H1 (cell line): ENCODE data around the gene SLC25A12. TPM values are rescaled to one million over a fixed set of nuclear protein-coding genes. Genes with fewer than 3 reads are reported as not detected.

Source experiments
- CTCF ChIA-PET: fragments of 300-600 bp; sonication (Branson Sonifier 250); formaldehyde crosslinking; loops from one replicate; lab custom pipeline; 2021; ENCODE audit not compliant: partially characterized antibody; lab: Charles Lee
- POLR2A ChIA-PET: fragments of 300-600 bp; sonication (Branson Sonifier 250); formaldehyde crosslinking; loops from one replicate; lab custom pipeline; 2021; ENCODE audit warnings: inconsistent platforms; ENCODE audit not compliant: partially characterized antibody; lab: Charles Lee
- DNase-seq, 2 experiments: peaks; one replicate each; pipeline versions ENCODE4 v3.0.0 to v3.0.0-alpha.2; 2010 to 2022; ENCODE audit warnings: low spot score in 2 of 2, low read depth in 1 of 2, mixed read lengths in 1 of 2
- FAIRE-seq: peaks from 2 replicates; lab custom pipeline; 2011; peaks lifted over from hg19 to GRCh38; lab: Jason Lieb, UNC
- H2AFZ ChIP-seq: 2 replicates; pipeline ENCODE4 v1.8.1; 2012; ENCODE audit warnings: low read length, inconsistent platforms
- H2AK5ac ChIP-seq: 2 replicates; pipeline ENCODE4 v1.6.1; 2013; ENCODE audit warnings: low read depth, low read length
- H2BK120ac ChIP-seq: replicated peaks from 2 replicates; pipeline ENCODE3; 2013; ENCODE audit warnings: low read depth, low read length, inconsistent platforms
- H2BK12ac ChIP-seq: 2 replicates; pipeline ENCODE4 v1.6.1; 2013; ENCODE audit warnings: low read depth, low read length
- H2BK15ac ChIP-seq: 2 replicates; pipeline ENCODE4 v1.6.1; 2013; ENCODE audit warnings: low read length
- H2BK20ac ChIP-seq: 2 replicates; pipeline ENCODE4 v1.6.1; 2013; ENCODE audit warnings: low read length
- H2BK5ac ChIP-seq: 2 replicates; pipeline ENCODE4 v1.6.1; 2013; ENCODE audit warnings: low read depth, low read length
- H3K14ac ChIP-seq: 2 replicates; pipeline ENCODE4 v1.6.1; 2013; ENCODE audit warnings: inconsistent platforms; ENCODE audit not compliant: insufficient read length
- H3K18ac ChIP-seq: 2 replicates; pipeline ENCODE4 v1.6.1; 2013; ENCODE audit warnings: low read length; ENCODE audit errors: extremely low read depth
- H3K23ac ChIP-seq: 2 replicates; pipeline ENCODE4 v1.6.1; 2013; ENCODE audit warnings: inconsistent platforms; ENCODE audit not compliant: insufficient read length
- H3K23me2 ChIP-seq: 2 replicates; pipeline ENCODE4 v1.6.1; 2013; ENCODE audit warnings: low read depth, low read length
- H3K27ac ChIP-seq: 2 replicates; pipeline ENCODE4 v1.6.1; 2011; ENCODE audit warnings: low read depth, low read length, inconsistent platforms
- H3K27me3 ChIP-seq, 4 experiments: replicated peaks in 1 of 4; 1 replicate in 1 of 4; 2 replicates in 3 of 4; pipeline versions ENCODE4 v1.6.1 to v1.8.1; 2011 to 2013; ENCODE audit warnings: low read length in 3 of 4, mild to moderate bottlenecking in 3 of 4, inconsistent platforms in 2 of 4, mixed read lengths in 2 of 4, moderate library complexity in 1 of 4; ENCODE audit not compliant: control insufficient read depth in 3 of 4, insufficient read depth in 3 of 4; ENCODE audit errors: extremely low read depth in 1 of 4
- H3K36me3 ChIP-seq, 4 experiments: 2 replicates each; pipeline versions ENCODE4 v1.6.1 to v1.8.1; 2011 to 2013; ENCODE audit warnings: mild to moderate bottlenecking in 4 of 4, low read length in 3 of 4, moderate library complexity in 2 of 4, control low read depth in 1 of 4, inconsistent platforms in 1 of 4; ENCODE audit not compliant: insufficient read depth in 4 of 4, control insufficient read depth in 2 of 4
- H3K4ac ChIP-seq: replicated peaks from 2 replicates; pipeline ENCODE3; 2013; ENCODE audit warnings: low read length, low read depth, mixed read lengths, inconsistent platforms; ENCODE audit not compliant: insufficient read length
- H3K4me1 ChIP-seq, 4 experiments: replicated peaks in 1 of 4; 1 replicate in 1 of 4; 2 replicates in 3 of 4; pipeline versions ENCODE4 v1.6.1 to v1.8.1; 2011 to 2013; ENCODE audit warnings: low read length in 3 of 4, inconsistent platforms in 2 of 4, mixed read lengths in 1 of 4; ENCODE audit not compliant: insufficient read depth in 4 of 4, control insufficient read depth in 3 of 4
- H3K4me2 ChIP-seq, 2 experiments: 2 replicates each; pipeline versions ENCODE4 v1.6.1 to v1.8.1; 2011 to 2013; ENCODE audit warnings: low read depth in 2 of 2, low read length in 2 of 2, control low read depth in 1 of 2, inconsistent platforms in 1 of 2, mild to moderate bottlenecking in 1 of 2; ENCODE audit not compliant: insufficient read depth in 1 of 2
- H3K4me3 ChIP-seq, 4 experiments: fragments of 200-600, 300-600 bp in 1 of 4; sonication (generic), shearing (Covaris generic), sonication (Bioruptor Twin) in 1 of 4; 2 replicates each; pipeline versions ENCODE4 v1.5.1 to v1.8.1; 2011 to 2016; ENCODE audit warnings: low read length in 4 of 4, low read depth in 3 of 4, control low read depth in 2 of 4, inconsistent platforms in 2 of 4, mild to moderate bottlenecking in 2 of 4, mixed read lengths in 1 of 4, moderate library complexity in 1 of 4; ENCODE audit not compliant: insufficient read depth in 2 of 4; ENCODE audit errors: extremely low read depth in 1 of 4
- H3K56ac ChIP-seq: replicated peaks from 2 replicates; pipeline ENCODE3; 2013; ENCODE audit warnings: low read depth, mild to moderate bottlenecking, mixed read lengths, low read length, inconsistent platforms; ENCODE audit not compliant: insufficient read length
- H3K79me1 ChIP-seq: 2 replicates; pipeline ENCODE4 v1.6.1; 2013; ENCODE audit warnings: low read depth, low read length, control low read depth
- H3K79me2 ChIP-seq, 2 experiments: 2 replicates each; pipeline versions ENCODE4 v1.6.1 to v1.8.1; 2012 to 2013; ENCODE audit warnings: low read length in 2 of 2, mild to moderate bottlenecking in 2 of 2, inconsistent platforms in 1 of 2; ENCODE audit not compliant: insufficient read depth in 2 of 2, control insufficient read depth in 1 of 2
- H3K9ac ChIP-seq, 4 experiments: replicated peaks in 1 of 4; 1 replicate in 1 of 4; 2 replicates in 3 of 4; pipeline versions ENCODE4 v1.6.1 to v1.8.1; 2011 to 2013; ENCODE audit warnings: low read depth in 3 of 4, low read length in 3 of 4, control low read depth in 2 of 4, mild to moderate bottlenecking in 2 of 4, moderate library complexity in 2 of 4, inconsistent platforms in 1 of 4; ENCODE audit errors: extremely low read depth in 1 of 4
- H3K9me3 ChIP-seq, 2 experiments: 2 replicates each; pipeline versions ENCODE4 v1.6.1 to v1.8.1; 2012 to 2013; ENCODE audit warnings: mild to moderate bottlenecking in 2 of 2, moderate library complexity in 2 of 2, control low read depth in 1 of 2, inconsistent platforms in 1 of 2, low read depth in 1 of 2, low read length in 1 of 2, mixed read lengths in 1 of 2; ENCODE audit not compliant: insufficient read depth in 2 of 2
- H4K20me1 ChIP-seq, 2 experiments: replicated peaks in 1 of 2; 2 replicates each; pipeline versions ENCODE3 to v1.8.1; 2011 to 2013; ENCODE audit warnings: inconsistent platforms in 2 of 2, low read length in 2 of 2, mild to moderate bottlenecking in 1 of 2; ENCODE audit not compliant: insufficient read depth in 2 of 2, control insufficient read depth in 1 of 2
- H4K5ac ChIP-seq: 2 replicates; pipeline ENCODE4 v1.6.1; 2013; ENCODE audit warnings: low read length, low read depth, mixed read lengths, inconsistent platforms; ENCODE audit not compliant: insufficient read length
- H4K8ac ChIP-seq: 2 replicates; pipeline ENCODE4 v1.8.0; 2013; ENCODE audit warnings: mild to moderate bottlenecking, moderate library complexity, low read length, inconsistent platforms; ENCODE audit not compliant: insufficient read depth; ENCODE audit errors: extremely low read depth
- H4K91ac ChIP-seq: replicated peaks from 2 replicates; pipeline ENCODE3; 2013; ENCODE audit warnings: low read length, mixed read lengths, inconsistent platforms; ENCODE audit not compliant: insufficient read length
- ASH2L ChIP-seq: fragments of 200-600, 300-600 bp; sonication (generic); IDR thresholded peaks from one replicate; pipeline ENCODE4 v1.7.1; 2017; ENCODE audit warnings: low read length
- POLR2AphosphoS5 ChIP-seq: IDR thresholded peaks from 2 replicates; pipeline ENCODE4 v1.6.1; 2011; ENCODE audit warnings: low read depth, low read length
- SIN3A ChIP-seq, 2 experiments: IDR thresholded peaks in 1 of 2; conservative IDR thresholded peaks in 1 of 2; 2 replicates each; pipeline ENCODE4 v1.6.1; 2011 to 2012; ENCODE audit warnings: low read length in 2 of 2, improper control_type of control experiment in 1 of 2, low read depth in 1 of 2, mild to moderate bottlenecking in 1 of 2
- WGBS, 2 experiments: shearing (Covaris generic) in 1 of 2; methylation state at CpG; one replicate each; pipeline versions ENCODE4 v1.1.6 to v1.1.7; 2013 to 2015; ENCODE audit warnings: low lambda C conversion rate in 2 of 2, mixed read lengths in 2 of 2, inconsistent platforms in 1 of 2, low coverage in 1 of 2, missing lambda C conversion rate in 1 of 2; ENCODE audit not compliant: insufficient replicate concordance in 2 of 2, insufficient coverage in 1 of 2, insufficient read length in 1 of 2; ENCODE audit errors: extremely low coverage in 1 of 2, missing lambda C conversion rate in 1 of 2; 5-methylcytosine and 5-hydroxymethylcytosine counted together
- polyA plus RNA-seq, 7 experiments: library from polyadenylated mRNA; depleted of rRNA in 3 of 7; stranded (reverse) in 5 of 7; unstranded in 2 of 7; fragments of >200 nt in 5 of 7; fragments of 200-250 nt in 2 of 7; gene quantifications; 1 replicate in 5 of 7; 2 replicates in 1 of 7; 4 replicates in 1 of 7; pipeline versions ENCODE4 v1.2.1 to v1.2.3, GENCODE V29; 2011 to 2013; ENCODE audit warnings: missing spikeins in 2 of 7, mixed read lengths in 2 of 7
- total RNA-seq: library from RNA; stranded (reverse); fragmentation: NEBNext Ultra II Directional; extraction: Animal tissue kit (Norgen Biotek cat#: 25700); gene quantifications from 2 replicates; pipeline ENCODE4 v1.2.1, GENCODE V29; 2021

SLC25A12 gene
- total and polyA plus RNA-seq, 2 of the 8 experiments (the other 6 are each of a cell fraction or from before 2014, with no cell fraction given): 7.7 to 10.2 TPM

DNA sequence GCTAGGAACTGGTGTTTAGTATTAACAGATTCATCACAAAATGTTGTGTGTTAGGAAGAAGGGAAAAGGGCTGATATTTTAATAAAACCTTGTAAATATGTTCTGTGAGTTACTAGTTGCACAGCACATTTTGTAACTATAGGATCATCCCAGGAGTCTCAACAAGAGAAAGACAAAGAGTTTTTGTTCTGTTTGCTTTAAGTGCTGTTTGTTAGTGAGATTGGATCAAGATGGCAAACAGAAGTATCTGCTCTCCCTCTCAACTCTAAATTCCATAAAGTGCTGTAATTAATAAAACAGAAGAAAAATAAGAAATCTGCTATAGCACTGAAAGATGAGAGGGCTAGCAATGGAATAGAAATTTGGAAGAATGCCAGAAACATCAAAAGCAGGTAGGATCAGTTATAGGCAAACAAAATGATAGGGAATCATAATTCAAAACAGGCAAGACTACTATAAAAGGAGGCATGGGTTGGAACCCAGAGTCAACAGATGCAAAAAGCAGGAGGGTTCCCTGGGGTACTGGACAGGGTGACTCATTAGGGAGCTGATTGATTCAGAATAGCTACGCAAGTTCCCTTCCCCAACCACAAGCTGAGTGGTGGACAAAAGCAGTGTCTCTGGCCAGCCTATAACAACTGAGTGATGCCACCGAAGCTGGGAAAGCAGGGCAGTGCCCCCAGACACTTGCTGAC, 131.0 kb downstream of the SLC25A12 start:
- no peaks in the 10 kb centered on the region for H4K20me1 ChIP-seq
- H2BK120ac ChIP-seq: no peak overlapping the region
- peaks cover 0 to 6% (median 2%) of the 10 kb centered on the region in 4 experiments; a peak in 2 of 8 replicates for H3K36me3 ChIP-seq
- H3K4me3 ChIP-seq: no peak overlapping the region
- H3K4me1 ChIP-seq: peaks cover 0 to 4% (median 0%) of the 10 kb centered on the region in 4 experiments; a peak in 1 of 7 replicates
- no peak overlapping the region for H3K9ac ChIP-seq
- H3K27ac ChIP-seq: no peak overlapping the region
- CTCF ChIA-PET: no interaction called here
- POLR2A ChIA-PET: no interaction called here
- no peak overlapping the region for H3K18ac ChIP-seq
- peaks cover 2% of the 10 kb centered on the region; the same call in 1 of the 2 replicates for H3K23me2 ChIP-seq
- no peak overlapping the region for H2BK15ac ChIP-seq
- WGBS, 2 experiments: 87% methylated on average over 2 of the region's 2 CpGs; no CpG with 5 or more reads in 1 of the 2 experiments
- H2BK5ac ChIP-seq: no peak overlapping the region
- DNase-seq (no peak), FAIRE-seq (no peak)
- no peaks in the 10 kb centered on the region for H3K79me2 ChIP-seq
- H3K56ac ChIP-seq: no peak overlapping the region
- no peak overlapping the region for H3K23ac ChIP-seq
- no peaks in the 10 kb centered on the region for H3K79me1 ChIP-seq
- no peak overlapping the region for H2AFZ ChIP-seq
- no peak overlapping the region for H2BK20ac ChIP-seq
- no peak overlapping the region for H3K14ac ChIP-seq
- H4K5ac ChIP-seq: no peak overlapping the region
- no peak overlapping the region for H2AK5ac ChIP-seq
- H3K4me2 ChIP-seq: no peak overlapping the region
- H4K91ac ChIP-seq: no peak overlapping the region
- H4K8ac ChIP-seq: no peak overlapping the region
- no peak overlapping the region for H2BK12ac ChIP-seq
- H3K9me3 ChIP-seq: no peaks in the 10 kb centered on the region
- no peaks in the 10 kb centered on the region for H3K27me3 ChIP-seq
- no peak overlapping the region for H3K4ac ChIP-seq
- TF ChIP-seq POLR2AphosphoS5: no peak
- no peak for TF ChIP-seq ASH2L
- TF ChIP-seq SIN3A (conservative IDR thresholded peaks at IDR 0.05 in 1 of 2, IDR thresholded peaks at IDR 0.05 in 1 of 2; ENCODE audit: low read depth in 1 of 2, low read length in 2 of 2): no peak
